K562 (cell line): ENCODE data around the gene ABCG1. TPM values are rescaled to one million over a fixed set of nuclear protein-coding genes. Genes with fewer than 3 reads are reported as not detected.

ENCODE experiments used
- ATAC-seq: fragments of 200-7000 bp; cut with Tn5 transposase; 3 replicates; pipeline ENCODE4 v1.9.1; 2020; ENCODE audit warnings: moderate library complexity
- BruUV-seq: library from RNA; stranded (reverse); fragments of 400-500 nt; replicated peaks from 2 replicates; lab custom pipeline; 2021; lab: Mats Ljungman, UMichigan
- CTCF ChIA-PET: fragments of 300-600 bp; formaldehyde crosslinking; extraction: SDS; loops from one replicate; lab custom pipeline; 2021; ENCODE audit warnings: low intra/inter-chr PET ratio; lab: Yijun Ruan, JAX
- POLR2A ChIA-PET: fragments of 300-600, 350-650 bp; sonication (Branson Sonifier 250); formaldehyde crosslinking; extraction: SDS; loops from one replicate; lab custom pipeline; 2021; ENCODE audit warnings: antibody characterized with exemption, inconsistent platforms; lab: Yijun Ruan, JAX
- DNase-seq, 4 experiments: peaks; one replicate each; pipeline versions ENCODE4 v3.0.0 to v3.0.0-alpha.2; 2011 to 2018; ENCODE audit warnings: low spot score in 3 of 4, mixed read lengths in 3 of 4; ENCODE audit errors: extremely low read depth in 1 of 4
- FAIRE-seq: peaks from 2 replicates; lab custom pipeline; 2011; peaks lifted over from hg19 to GRCh38; lab: Jason Lieb, UNC
- H2AFZ ChIP-seq: 2 replicates; pipeline ENCODE4 v1.6.0; 2011; ENCODE audit warnings: low read depth, low read length, control low read depth, inconsistent platforms
- H3K27ac ChIP-seq: fragments of 200-600 bp; 3 replicates; pipeline ENCODE4 v1.8.0; 2011; ENCODE audit warnings: low read depth, mild to moderate bottlenecking, control low read depth, inconsistent platforms, low read length, moderate library complexity, mixed read lengths; ENCODE audit errors: extremely low read depth
- H3K27me3 ChIP-seq, 2 experiments: fragments of 300-600 bp in 1 of 2; 2 replicates in 1 of 2; 3 replicates in 1 of 2; pipeline versions ENCODE4 v1.6.0 to v1.8.0; 2011; ENCODE audit warnings: inconsistent platforms in 2 of 2, low read length in 2 of 2, mild to moderate bottlenecking in 1 of 2, mixed read lengths in 1 of 2, moderate library complexity in 1 of 2; ENCODE audit not compliant: control insufficient read depth in 2 of 2, insufficient read depth in 2 of 2
- H3K36me3 ChIP-seq: fragments of 300-600 bp; 3 replicates; pipeline ENCODE4 v1.8.0; 2011; ENCODE audit warnings: mild to moderate bottlenecking, low read length, inconsistent platforms; ENCODE audit not compliant: control insufficient read depth, insufficient read depth
- H3K4me1 ChIP-seq, 2 experiments: fragments of 200-600 bp in 1 of 2; replicated peaks in 1 of 2; 2 replicates in 1 of 2; 3 replicates in 1 of 2; pipeline versions ENCODE4 v1.5.1 to v1.8.0; 2011; ENCODE audit warnings: inconsistent platforms in 2 of 2, low read length in 2 of 2, mild to moderate bottlenecking in 1 of 2, mixed read lengths in 1 of 2, moderate library complexity in 1 of 2; ENCODE audit not compliant: control insufficient read depth in 2 of 2, insufficient read depth in 2 of 2
- H3K4me2 ChIP-seq: 2 replicates; pipeline ENCODE4 v1.6.1; 2011; ENCODE audit warnings: low read length, control low read depth, inconsistent platforms, mixed read lengths; ENCODE audit not compliant: insufficient read depth
- H3K4me3 ChIP-seq: fragments of 200-600 bp; sonication (generic), shearing (Covaris generic); 2 replicates; pipeline ENCODE4 v1.5.1; 2016; ENCODE audit warnings: control low read depth, inconsistent platforms
- H3K79me2 ChIP-seq: fragments of 200-600 bp; 3 replicates; pipeline ENCODE4 v1.8.0; 2011; ENCODE audit warnings: low read length, inconsistent platforms; ENCODE audit not compliant: control insufficient read depth, insufficient read depth
- H3K9ac ChIP-seq, 2 experiments: 2 replicates each; pipeline versions ENCODE4 v1.6.0 to v1.6.1; 2011; ENCODE audit warnings: low read depth in 2 of 2, low read length in 2 of 2, control low read depth in 1 of 2, inconsistent platforms in 1 of 2, mild to moderate bottlenecking in 1 of 2, mixed read lengths in 1 of 2; ENCODE audit not compliant: insufficient read depth in 1 of 2
- H3K9me1 ChIP-seq: one replicate; pipeline ENCODE4 v1.6.0; 2011; ENCODE audit warnings: inconsistent platforms, mild to moderate bottlenecking, low read length, moderate library complexity; ENCODE audit not compliant: control insufficient read depth, insufficient read depth
- H3K9me3 ChIP-seq: replicated peaks from 2 replicates; pipeline ENCODE4 v1.5.1; 2011; ENCODE audit warnings: low read depth, low read length, inconsistent platforms; ENCODE audit not compliant: control insufficient read depth, insufficient read depth
- H4K20me1 ChIP-seq: replicated peaks from 2 replicates; pipeline ENCODE4 v1.6.1; 2011; ENCODE audit warnings: low read length, inconsistent platforms, mixed read lengths; ENCODE audit not compliant: control insufficient read depth, insufficient read depth
- HMBOX1 ChIP-seq: sonication (generic); IDR thresholded peaks from 2 replicates; pipeline ENCODE4 v1.6.1; 2016
- MTA2 ChIP-seq: fragments of 450-650 bp; IDR thresholded peaks from 2 replicates; pipeline ENCODE4 v1.6.1; 2016; ENCODE audit warnings: low read depth
- NCOA2 ChIP-seq, 2 experiments: fragments of 450-650 bp; IDR thresholded peaks; 2 replicates each; pipeline ENCODE4 v1.6.1; 2018; ENCODE audit warnings: mild to moderate bottlenecking in 2 of 2, moderate library complexity in 1 of 2; ENCODE audit not compliant: partially characterized antibody in 2 of 2
- RAD51 ChIP-seq: fragments of 450-650 bp; IDR thresholded peaks from 2 replicates; pipeline ENCODE4 v1.7.1; 2016; ENCODE audit warnings: low read depth, mild to moderate bottlenecking, borderline replicate concordance
- RBM17 ChIP-seq: fragments of 200-400 bp; formaldehyde crosslinking; IDR thresholded peaks from 2 replicates; pipeline ENCODE4 v1.6.1; 2017; ENCODE audit warnings: low read depth, mild to moderate bottlenecking, low read length, borderline replicate concordance
- ZNF121 ChIP-seq: sonication (generic); formaldehyde crosslinking; conservative IDR thresholded peaks from 2 replicates; pipeline ENCODE4 v1.8.0; 2022; ENCODE audit warnings: missing genetic modification reagents
- ZNF280A ChIP-seq: fragments of 450-650 bp; IDR thresholded peaks from 2 replicates; pipeline ENCODE4 v1.6.1; 2018; ENCODE audit warnings: mild to moderate bottlenecking, low read depth; ENCODE audit not compliant: partially characterized antibody
- ZNF609 ChIP-seq: sonication (generic); formaldehyde crosslinking; IDR thresholded peaks from 2 replicates; pipeline ENCODE4 v1.8.1; 2023; ENCODE audit warnings: missing genetic modification reagents, mild to moderate bottlenecking, borderline replicate concordance
- WGBS: fragments of 100-300 bp; shearing (Covaris generic); methylation state at CpG from one replicate; pipeline ENCODE4 v1.1.6; 2016; ENCODE audit warnings: low coverage, mixed read lengths; ENCODE audit not compliant: insufficient coverage; ENCODE audit errors: missing lambda C conversion rate; 5-methylcytosine and 5-hydroxymethylcytosine counted together
- in situ Hi-C: fragments of 300-500 bp; cut with MboI; formaldehyde crosslinking; loops from 4 replicates; pipeline ENCODE4 v1.15.0; 2018; ENCODE audit warnings: inconsistent platforms, mixed read lengths
- intact Hi-C: fragments of 100-400 bp; cut with micrococcal nuclease; formaldehyde crosslinking; loops from 2 replicates; pipeline ENCODE4 v1.14.2; 2022
- polyA plus RNA-seq, 8 experiments: library from polyadenylated mRNA; depleted of rRNA in 4 of 8; stranded (reverse) in 5 of 8; unstranded in 3 of 8; fragments of >200 nt; fragmentation: Nextera tagmentation in 2 of 8; fragmentation: Illumina TruSeq in 1 of 8; extraction: Ambion mirVana in 2 of 8; extraction: Trizol in 1 of 8; gene quantifications; 2 replicates each; pipeline versions ENCODE4 v1.2.1 to v1.2.3, GENCODE V29; 2011 to 2014; ENCODE audit warnings: inconsistent platforms in 1 of 8, missing spikeins in 1 of 8
- total RNA-seq, 7 experiments: library from RNA; depleted of rRNA in 6 of 7; stranded (reverse); fragments of >200 nt in 6 of 7; fragmentation: Illumina TruSeq in 2 of 7; extraction: Trizol in 2 of 7; gene quantifications; 2 replicates each; pipeline versions ENCODE4 v1.2.1 to v1.2.3, GENCODE V29; 2011 to 2021; ENCODE audit warnings: low replicate concordance in 1 of 7
- TF ChIP-seq, protein P1 (sequence below): fragments of 450-650 bp; IDR thresholded peaks from 2 replicates; pipeline ENCODE4 v1.6.1; 2014; ENCODE audit warnings: low read depth, mild to moderate bottlenecking, moderate library complexity, borderline replicate concordance

Gene ABCG1
- total and polyA plus RNA-seq, 9 of the 15 experiments (the other 6 are each of a cell fraction or from before 2014, with no cell fraction given), result 0.04 to 0.09 TPM; not detected in 7

DNA sequence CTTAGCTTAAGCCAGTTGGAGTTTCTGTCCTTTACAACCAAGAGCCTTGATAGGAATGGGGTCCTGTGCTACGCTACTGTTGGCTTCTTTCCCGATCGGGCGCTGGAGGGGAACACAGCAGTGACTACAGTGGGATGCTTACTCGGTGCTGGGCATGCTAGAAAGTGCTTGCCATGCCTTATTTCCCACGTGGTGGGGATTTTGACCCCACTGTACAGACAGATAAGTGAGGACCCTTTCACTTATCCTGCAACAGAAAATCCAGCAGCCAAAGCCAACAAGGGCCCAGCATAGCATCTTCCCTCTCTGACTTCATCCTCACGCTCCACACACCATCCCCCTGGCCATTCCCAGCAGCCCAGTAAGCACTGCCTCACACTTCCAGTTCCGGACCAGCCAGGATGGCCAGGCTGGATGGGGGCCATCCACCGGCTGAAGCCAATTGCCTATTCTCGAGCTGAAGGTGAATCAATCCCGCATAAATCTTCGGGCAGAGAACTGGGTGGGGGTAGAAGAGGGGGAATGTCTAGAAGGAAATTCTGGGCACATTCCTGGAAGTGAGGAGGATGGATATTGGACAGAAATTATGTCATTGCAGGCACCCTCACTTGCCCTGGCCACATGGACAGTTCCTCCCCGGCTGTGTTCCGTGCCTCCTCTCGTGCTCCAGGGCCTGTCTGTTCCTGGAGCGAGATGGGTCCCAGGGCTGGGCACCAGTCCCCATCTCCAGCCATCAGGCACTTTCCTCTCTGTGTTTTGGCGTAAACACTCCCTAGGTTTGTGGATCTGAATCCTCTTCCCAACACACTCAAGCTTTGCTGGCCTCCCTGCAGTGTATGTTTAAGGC, 2.0 kb upstream of the ABCG1 start:
- no peaks in the 10 kb centered on the region for H3K9me3 ChIP-seq
- peaks cover 0 to 8% of the 10 kb centered on the region in 2 experiments; a peak in 1 of 5 replicates for H3K4me1 ChIP-seq
- FAIRE-seq (no peak), ATAC-seq (no peak), DNase-seq (no peak)
- no peak overlapping the region for H3K9ac ChIP-seq
- CTCF ChIA-PET, result no interaction called here
- H3K4me3 ChIP-seq, result no peak overlapping the region
- no peak overlapping the region for H3K4me2 ChIP-seq
- no TSS peak for BruUV-seq
- H3K27me3 ChIP-seq, result peaks cover 24 to 53% of the 10 kb centered on the region in 2 experiments
- under 1% methylated on average over 17 of the region's 17 CpGs for WGBS
- no peaks in the 10 kb centered on the region for H3K79me2 ChIP-seq
- POLR2A ChIA-PET, result interaction anchor here (1.1 kb wide), 1 partner anchor 13 kb away, joined by 3 read pairs; no protein-coding TSS in a partner anchor
- intact Hi-C loops (no loop called here), in situ Hi-C loops (no loop called here)
- H3K27ac ChIP-seq, result no peak overlapping the region
- H2AFZ ChIP-seq, result no peak overlapping the region
- no peaks in the 10 kb centered on the region for H3K9me1 ChIP-seq
- H4K20me1 ChIP-seq, result peaks cover 6% of the 10 kb centered on the region; the same call in 1 of the 2 replicates
- no peaks in the 10 kb centered on the region for H3K36me3 ChIP-seq
- TF ChIP-seq, protein P1, sequence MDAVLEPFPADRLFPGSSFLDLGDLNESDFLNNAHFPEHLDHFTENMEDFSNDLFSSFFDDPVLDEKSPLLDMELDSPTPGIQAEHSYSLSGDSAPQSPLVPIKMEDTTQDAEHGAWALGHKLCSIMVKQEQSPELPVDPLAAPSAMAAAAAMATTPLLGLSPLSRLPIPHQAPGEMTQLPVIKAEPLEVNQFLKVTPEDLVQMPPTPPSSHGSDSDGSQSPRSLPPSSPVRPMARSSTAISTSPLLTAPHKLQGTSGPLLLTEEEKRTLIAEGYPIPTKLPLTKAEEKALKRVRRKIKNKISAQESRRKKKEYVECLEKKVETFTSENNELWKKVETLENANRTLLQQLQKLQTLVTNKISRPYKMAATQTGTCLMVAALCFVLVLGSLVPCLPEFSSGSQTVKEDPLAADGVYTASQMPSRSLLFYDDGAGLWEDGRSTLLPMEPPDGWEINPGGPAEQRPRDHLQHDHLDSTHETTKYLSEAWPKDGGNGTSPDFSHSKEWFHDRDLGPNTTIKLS, result no peak
- TF ChIP-seq ZNF280A (no peak), RAD51 (no peak), RBM17 (no peak), NCOA2 (IDR thresholded peaks at IDR 0.05; ENCODE audit: partially characterized antibody in 2 of 2) (no peak), HMBOX1 (no peak), ZNF609 (CRISPR knock-in tag) (no peak), ZNF121 (no peak), MTA2 (no peak)
